Heart left ventricle (tissue), 13 donors: ENCODE data around the gene NPIPB12.
"Not testable (repeated sequence)": the region's sequence is repeated elsewhere in the genome, so short reads cannot be mapped to it uniquely, and the experiment has no call there.

Experiments
- POLR2A ChIP-seq, 2 donors: fragments of 450-650 bp; IDR thresholded peaks; one replicate each; pipeline ENCODE4 v1.6.1; 2017; ENCODE audit warnings: antibody characterized with exemption in 2 of 2, mild to moderate bottlenecking in 2 of 2, moderate library complexity in 2 of 2
- TF ChIP-seq, protein P1 (sequence below), 12 donors: fragments of 200-600 bp; sonication (generic) in 4 of 12; IDR thresholded peaks; one replicate each; pipeline versions ENCODE4 v1.5.0 to v1.8.0; 2018 to 2022; ENCODE audit warnings: antibody characterized with exemption in 12 of 12, mild to moderate bottlenecking in 5 of 12
- donor health status: ischemic (EF 13 %, LVEDD 7.1; RV severe dilation, severe dysfunction).
- donor health status: DM: no; HTN: yes; CAD: no.
- donor health status: DM: no; HTN: no; CAD: no.
- donor health status: ischemic (EF 25% LVEDD 6.9; RV normal size, moderate dysfunction).
- donor health status: ischemic (EF 25% LVEDD 5.7; RV mildly dilated, moderate dysfunction).
- donor health status: ischemic (EF 35%, LVEDD 5.7; RV mildly dilated, moderate dysfunction).
- donor health status: nonischemic (EF 11% LVEDD 7.7; RV severe dilation, severe dysfunction).
- donor health status: DM: yes; HTN: yes; CAD: no.
- donor health status: PGD.
- donor health status: ischemic (EF 29% LVEDD 5.4; RV normal size, mild dysfunction).
- donor health status: nonischemic (EF 23%, LVEDD 6.1; RV moderate dilation, normal function).

DNA sequence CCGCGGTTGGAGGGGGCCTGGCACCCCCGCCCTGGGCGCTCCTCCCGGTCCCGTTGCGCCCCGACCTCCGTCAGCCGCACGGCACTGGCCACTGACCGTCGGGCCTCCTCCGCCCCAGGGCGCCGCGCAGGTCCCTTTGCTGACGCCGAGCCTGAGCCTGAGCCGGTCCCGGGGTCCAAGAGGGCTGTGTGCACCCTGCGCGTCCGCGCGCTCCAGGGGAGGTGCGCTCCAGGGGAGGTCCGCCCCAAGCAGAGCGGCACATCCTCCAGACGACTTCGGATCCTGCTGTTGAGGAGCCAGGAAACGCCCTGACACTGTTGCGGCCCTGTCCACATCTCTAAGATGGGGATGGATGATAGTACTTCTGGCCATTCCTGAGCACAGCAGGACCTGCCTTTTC lies 39.3 kb downstream of the NPIPB12 start:
- TF ChIP-seq, protein P1, sequence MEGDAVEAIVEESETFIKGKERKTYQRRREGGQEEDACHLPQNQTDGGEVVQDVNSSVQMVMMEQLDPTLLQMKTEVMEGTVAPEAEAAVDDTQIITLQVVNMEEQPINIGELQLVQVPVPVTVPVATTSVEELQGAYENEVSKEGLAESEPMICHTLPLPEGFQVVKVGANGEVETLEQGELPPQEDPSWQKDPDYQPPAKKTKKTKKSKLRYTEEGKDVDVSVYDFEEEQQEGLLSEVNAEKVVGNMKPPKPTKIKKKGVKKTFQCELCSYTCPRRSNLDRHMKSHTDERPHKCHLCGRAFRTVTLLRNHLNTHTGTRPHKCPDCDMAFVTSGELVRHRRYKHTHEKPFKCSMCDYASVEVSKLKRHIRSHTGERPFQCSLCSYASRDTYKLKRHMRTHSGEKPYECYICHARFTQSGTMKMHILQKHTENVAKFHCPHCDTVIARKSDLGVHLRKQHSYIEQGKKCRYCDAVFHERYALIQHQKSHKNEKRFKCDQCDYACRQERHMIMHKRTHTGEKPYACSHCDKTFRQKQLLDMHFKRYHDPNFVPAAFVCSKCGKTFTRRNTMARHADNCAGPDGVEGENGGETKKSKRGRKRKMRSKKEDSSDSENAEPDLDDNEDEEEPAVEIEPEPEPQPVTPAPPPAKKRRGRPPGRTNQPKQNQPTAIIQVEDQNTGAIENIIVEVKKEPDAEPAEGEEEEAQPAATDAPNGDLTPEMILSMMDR (IDR thresholded peaks at IDR 0.05), result not testable (repeated sequence)
- TF ChIP-seq POLR2A (IDR thresholded peaks at IDR 0.05), result not testable (repeated sequence)
